OCI-LY3 (cell line): Measurements from ENCODE around the gene ZNF44.

Experiments used
- CTCF ChIP-seq: fragments of 200-600, 300-600 bp; sonication (generic); IDR thresholded peaks from 2 replicates; pipeline ENCODE4 v1.5.1; 2014; ENCODE audit warnings: antibody characterized with exemption, low read length, low read depth
- EZH2phosphoT487 ChIP-seq: fragments of 200-600 bp; shearing (Covaris generic); IDR thresholded peaks from 2 replicates; pipeline ENCODE4 v1.6.1; 2018; ENCODE audit warnings: antibody characterized with exemption, mixed run types, low read depth

- TF ChIP-seq CTCF = no peak
- TF ChIP-seq EZH2phosphoT487 = no peak
Observed at GRCh38 chr19:12230751-12231733, 63.6 kb downstream of the ZNF44 start.
